PC-3 (cell line): ENCODE measurements around the gene NKPD1. TPM values are rescaled to one million over a fixed set of nuclear protein-coding genes. Genes with fewer than 3 reads are reported as not detected.

ENCODE experiments used
- ATAC-seq: fragments of 200-7000 bp; cut with Tn5 transposase; 2 replicates; pipeline ENCODE4 v1.9.1; 2020; ENCODE audit warnings: mild to moderate bottlenecking, moderate library complexity
- BruUV-seq: library from RNA; stranded (reverse); fragments of 400-500 nt; replicated peaks from 2 replicates; lab custom pipeline; 2021; lab: Mats Ljungman, UMichigan
- CTCF ChIA-PET: fragments of 300-600 bp; sonication (Branson Sonifier 250); formaldehyde crosslinking; loops from one replicate; lab custom pipeline; 2022; ENCODE audit warnings: antibody characterized with exemption; lab: Charles Lee
- POLR2A ChIA-PET: fragments of 300-600 bp; sonication (Branson Sonifier 250); formaldehyde crosslinking; loops from one replicate; lab custom pipeline; 2022; ENCODE audit warnings: antibody characterized with exemption; ENCODE audit not compliant: unreplicated experiment; lab: Charles Lee
- DNase-seq: peaks from one replicate; pipeline ENCODE4 v3.0.0-alpha.2; 2015
- H2AFZ ChIP-seq: fragments of 300-600 bp; sonication (generic); 2 replicates; pipeline ENCODE4 v1.6.0; 2016; ENCODE audit warnings: antibody characterized with exemption, low read length
- H3F3A ChIP-seq: fragments of 300-600 bp; sonication (generic); one replicate; pipeline ENCODE4 v1.6.0; 2017; ENCODE audit warnings: antibody characterized with exemption, low read length, control low read depth, mild to moderate bottlenecking; ENCODE audit not compliant: unreplicated experiment
- H3K27ac ChIP-seq: fragments of 300-600 bp; sonication (generic); 2 replicates; pipeline ENCODE4 v1.5.1; 2016; ENCODE audit warnings: mild to moderate bottlenecking, low read length
- H3K27me3 ChIP-seq: fragments of 300-600 bp; sonication (generic); 2 replicates; pipeline ENCODE4 v1.6.1; 2016; ENCODE audit warnings: low read length, mixed read lengths
- H3K36me3 ChIP-seq: fragments of 300-600 bp; sonication (generic); 2 replicates; pipeline ENCODE4 v1.6.1; 2016; ENCODE audit warnings: low read depth, mixed run types, low read length, mixed read lengths
- H3K4me1 ChIP-seq: fragments of 300-600 bp; sonication (generic); 2 replicates; pipeline ENCODE4 v1.5.1; 2016; ENCODE audit warnings: low read length; ENCODE audit not compliant: insufficient read depth
- H3K4me2 ChIP-seq: fragments of 300-600 bp; sonication (generic); 2 replicates; pipeline ENCODE4 v1.6.0; 2016; ENCODE audit warnings: low read length
- H3K4me3 ChIP-seq: fragments of 300-600 bp; sonication (generic); 2 replicates; pipeline ENCODE4 v1.5.1; 2016; ENCODE audit warnings: mild to moderate bottlenecking, low read length, mixed read lengths
- H3K79me2 ChIP-seq: fragments of 300-600 bp; sonication (generic); 2 replicates; pipeline ENCODE4 v1.6.1; 2017; ENCODE audit warnings: low read length, mixed read lengths
- H3K9ac ChIP-seq: fragments of 300-600 bp; sonication (generic); 2 replicates; pipeline ENCODE4 v1.6.0; 2016; ENCODE audit warnings: mild to moderate bottlenecking, low read length
- H3K9me2 ChIP-seq: fragments of 300-600 bp; sonication (generic); replicated peaks from 2 replicates; pipeline ENCODE4 v1.6.1; 2016; ENCODE audit warnings: mixed run types, low read length, mixed read lengths
- H3K9me3 ChIP-seq: fragments of 300-600 bp; sonication (generic); 2 replicates; pipeline ENCODE4 v1.6.1; 2016; ENCODE audit warnings: low read length, mixed read lengths
- H4K20me1 ChIP-seq: fragments of 300-600 bp; sonication (generic); 2 replicates; pipeline ENCODE4 v1.6.1; 2016; ENCODE audit warnings: low read length, mixed read lengths
- CTCF ChIP-seq: fragments of 300-600 bp; sonication (generic); conservative IDR thresholded peaks from 2 replicates; pipeline ENCODE4 v1.5.1; 2017; ENCODE audit warnings: antibody characterized with exemption, low read depth, mild to moderate bottlenecking, low read length
- EZH2 ChIP-seq: fragments of 300-600 bp; sonication (generic); IDR thresholded peaks from one replicate; pipeline ENCODE4 v1.6.1; 2017; ENCODE audit warnings: antibody characterized with exemption, mild to moderate bottlenecking, low read length; ENCODE audit not compliant: unreplicated experiment
- EZH2phosphoT487 ChIP-seq: fragments of 300-600 bp; sonication (generic); IDR thresholded peaks from 2 replicates; pipeline ENCODE4 v1.6.1; 2018; ENCODE audit warnings: mild to moderate bottlenecking, antibody characterized with exemption, low read length, borderline replicate concordance
- intact Hi-C: fragments of 100-400 bp; cut with micrococcal nuclease; formaldehyde crosslinking; loops from 2 replicates; pipeline ENCODE4 v1.9.0; 2023
- total RNA-seq: library from RNA; depleted of rRNA; stranded (reverse); fragments of >200 nt; gene quantifications from 2 replicates; pipeline ENCODE4 v1.2.3, GENCODE V29; 2014

Gene NKPD1
- total RNA-seq, 1 experiment from 2014 or later, result 1.1 TPM

DNA sequence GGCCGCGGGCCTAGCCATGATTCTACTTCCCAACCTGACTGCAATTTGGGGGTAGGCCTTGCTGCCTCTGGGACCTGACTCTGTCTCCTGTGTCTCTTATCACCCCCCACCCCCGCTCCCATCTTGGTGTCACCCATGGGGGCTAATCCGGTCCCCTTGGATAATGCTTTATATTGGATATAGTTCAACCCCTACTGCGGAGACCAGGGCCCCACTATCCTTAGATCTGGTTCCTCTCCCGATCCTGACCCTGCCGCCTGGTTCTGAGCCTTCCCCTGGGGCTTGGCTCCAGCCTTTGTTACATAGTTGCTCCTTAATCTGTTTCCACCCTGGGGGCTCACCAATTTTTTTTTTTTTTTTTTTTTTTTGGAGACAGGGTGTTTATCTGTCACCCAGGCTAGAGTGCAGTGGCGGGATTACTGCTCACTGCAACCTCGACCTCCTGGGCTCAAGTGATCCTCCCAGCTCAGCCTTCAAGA is 19.1 kb upstream of the NKPD1 start:
- Histone ChIP-seq H3K4me1 (peaks cover 11% of the 10 kb centered on the region), H4K20me1 (no peaks in the 10 kb centered on the region), H3K9me2 (no peaks in the 10 kb centered on the region), H3K79me2 (peaks cover 31% of the 10 kb centered on the region), H3K27me3 (no peaks in the 10 kb centered on the region), H3K4me3 (peak overlapping the region; percentile 98), H3K9me3 (no peaks in the 10 kb centered on the region), H3K27ac (peak overlapping the region; percentile 76), H3F3A (no peaks in the 10 kb centered on the region), H3K4me2 (peak overlapping the region; percentile 97), H2AFZ (no peak overlapping the region; the same call in 1 of the 2 replicates), H3K9ac (peak overlapping the region; percentile 91), H3K36me3 (no peaks in the 10 kb centered on the region)
- POLR2A ChIA-PET, result no interaction called here
- CTCF ChIA-PET, result no interaction called here
- ATAC-seq (no peak), DNase-seq (no peak)
- BruUV-seq, result no TSS peak
- intact Hi-C loops, result loop anchor here (5.0 kb wide), 1 partner anchor 88 kb away; the partner anchor contains the start of gene PPP1R37
- TF ChIP-seq EZH2, result no peak
- TF ChIP-seq CTCF, result no peak
- TF ChIP-seq EZH2phosphoT487, result no peak

DNA sequence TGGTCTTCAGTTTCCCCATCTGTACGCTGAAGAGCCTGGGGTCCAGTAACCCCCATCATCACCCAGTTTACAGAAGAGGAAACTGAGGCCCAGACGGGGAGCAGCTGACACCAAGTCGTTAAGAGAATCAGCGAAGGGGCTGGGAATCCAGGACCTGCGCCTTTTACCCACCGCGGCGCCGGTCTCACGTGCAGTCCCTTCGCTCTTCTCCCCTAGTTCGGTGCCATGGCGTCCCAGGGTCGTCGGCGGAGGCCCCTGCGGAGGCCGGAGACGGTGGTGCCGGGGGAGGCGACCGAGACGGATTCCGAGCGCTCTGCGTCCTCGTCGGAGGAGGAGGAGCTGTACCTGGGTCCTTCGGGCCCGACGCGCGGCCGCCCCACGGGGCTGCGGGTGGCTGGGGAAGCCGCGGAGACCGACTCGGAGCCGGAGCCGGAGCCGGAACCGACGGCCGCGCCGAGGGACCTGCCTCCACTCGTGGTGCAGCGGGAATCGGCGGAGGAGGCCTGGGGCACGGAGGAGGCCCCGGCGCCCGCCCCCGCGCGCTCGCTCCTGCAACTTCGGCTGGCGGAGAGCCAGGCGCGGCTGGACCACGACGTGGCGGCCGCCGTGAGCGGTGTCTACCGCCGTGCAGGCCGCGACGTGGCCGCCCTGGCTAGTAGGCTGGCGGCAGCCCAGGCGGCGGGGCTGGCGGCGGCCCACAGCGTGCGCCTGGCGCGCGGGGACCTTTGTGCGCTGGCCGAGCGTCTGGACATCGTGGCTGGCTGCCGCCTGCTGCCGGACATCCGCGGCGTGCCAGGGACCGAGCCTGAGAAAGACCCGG is 18.5 kb upstream of the NKPD1 start:
- intact Hi-C loops, result loop anchor here (5.0 kb wide), 1 partner anchor 87 kb away; the partner anchor contains the start of gene PPP1R37
- H3K9me2 ChIP-seq, result no peaks in the 10 kb centered on the region
- H3K36me3 ChIP-seq, result no peaks in the 10 kb centered on the region
- TF ChIP-seq EZH2 (no peak), CTCF (no peak), EZH2phosphoT487 (no peak)
- H3K27me3 ChIP-seq, result no peaks in the 10 kb centered on the region
- H3K9ac ChIP-seq, result peak overlapping the region; percentile 91
- H3K9me3 ChIP-seq, result no peaks in the 10 kb centered on the region
- H3K27ac ChIP-seq, result peak overlapping the region; percentile 76
- H3F3A ChIP-seq, result no peaks in the 10 kb centered on the region
- H4K20me1 ChIP-seq, result no peaks in the 10 kb centered on the region
- H3K4me1 ChIP-seq, result peaks cover 11% of the 10 kb centered on the region
- DNase-seq (peak; percentile 30), ATAC-seq (no peak)
- H3K4me2 ChIP-seq, result peak overlapping the region; percentile 97
- peaks cover 31% of the 10 kb centered on the region for H3K79me2 ChIP-seq
- no TSS peak for BruUV-seq
- CTCF ChIA-PET, result no interaction called here
- POLR2A ChIA-PET, result interaction anchor here (0.6 to 1.1 kb wide), 2 partner anchors 30 to 44 kb away, joined by 3 read pairs; no protein-coding TSS in a partner anchor
- peak overlapping the region; percentile 98 for H3K4me3 ChIP-seq
- peak overlapping the region; percentile 85 for H2AFZ ChIP-seq
